Fibroblast of skin of left biceps (primary cell): Measurements from ENCODE around the gene PPP1R37.
A peak's percentile ranks its signal among the peaks of the same experiment; 100 is the strongest.

ENCODE experiments used
- DNase-seq, 2 experiments: peaks; one replicate each; pipeline ENCODE4 v3.0.0-alpha.2; 2013; ENCODE audit warnings: low read depth in 2 of 2

The PPP1R37 gene

GRCh38 chr19:45070861-45071544 lies 22.0 kb upstream of the PPP1R37 start:
- no peak for DNase-seq

- DNase-seq, result no peak
Observed at GRCh38 chr19:45071545-45071938, 21.4 kb upstream of the PPP1R37 start.

GRCh38 chr19:45071969-45072790 lies 20.8 kb upstream of the PPP1R37 start:
- no peak for DNase-seq

GRCh38 chr19:45074744-45075300 lies 18.2 kb upstream of the PPP1R37 start:
- no peak for DNase-seq

- DNase-seq, result no peak
Observed at GRCh38 chr19:45075301-45076028, 17.5 kb upstream of the PPP1R37 start.

- no peak for DNase-seq
Observed at GRCh38 chr19:45076029-45076850, 16.7 kb upstream of the PPP1R37 start, which contains the start of gene ZNF296. Gene ZNF296 (minus strand): TSS chr19:45076478. CDS start chr19:45076373, 105 bp downstream.

- no peak for DNase-seq
Observed at GRCh38 chr19:45076851-45077730, 15.9 kb upstream of the PPP1R37 start.

GRCh38 chr19:45078390-45079062 lies 14.5 kb upstream of the PPP1R37 start:
- no peak for DNase-seq

- DNase-seq, result peak; percentile 31 to 47
Observed at GRCh38 chr19:45079063-45079910, 13.7 kb upstream of the PPP1R37 start, which contains the start of gene GEMIN7. Gene GEMIN7 (plus strand): TSS chr19:45079260. CDS start chr19:45090115, 10,855 bp downstream.

- DNase-seq, result no peak
Observed at GRCh38 chr19:45079911-45080370, 13.0 kb upstream of the PPP1R37 start.

- DNase-seq, result no peak
Observed at GRCh38 chr19:45082170-45082569, 10.8 kb upstream of the PPP1R37 start.

- no peak for DNase-seq
Observed at GRCh38 chr19:45086480-45086879, 6.5 kb upstream of the PPP1R37 start.

- no peak for DNase-seq
Observed at GRCh38 chr19:45087531-45087930, 5.4 kb upstream of the PPP1R37 start.

GRCh38 chr19:45090034-45090433 lies 2.9 kb upstream of the PPP1R37 start:
- DNase-seq, result no peak

GRCh38 chr19:45090606-45091005 lies 2.4 kb upstream of the PPP1R37 start:
- no peak for DNase-seq

GRCh38 chr19:45091031-45091923 lies 1.7 kb upstream of the PPP1R37 start:
- DNase-seq, result peak; percentile 96 to 97

- no peak for DNase-seq
Observed at GRCh38 chr19:45094137-45094536, 1.2 kb downstream of the PPP1R37 start.
